Muscle of leg (tissue), 11 donors: Measurements from ENCODE around the gene LONP2. TPM values are rescaled to one million over a fixed set of nuclear protein-coding genes. Genes with fewer than 3 reads are reported as not detected.
"Not testable (repeated sequence)": the region's sequence is repeated elsewhere in the genome, so short reads cannot be mapped to it uniquely, and the experiment has no call there.

ENCODE experiments used
- DNase-seq: peaks from one replicate; pipeline ENCODE4 v3.0.0; 2013
- H3K27ac ChIP-seq: one replicate; pipeline ENCODE4 v1.5.1; 2013; ENCODE audit warnings: mild to moderate bottlenecking, low read length, control low read depth
- H3K27me3 ChIP-seq: one replicate; pipeline ENCODE4 v1.6.1; 2013; ENCODE audit warnings: low read length; ENCODE audit not compliant: control insufficient read depth, insufficient read depth
- H3K36me3 ChIP-seq: one replicate; pipeline ENCODE4 v1.6.1; 2013; ENCODE audit warnings: low read length; ENCODE audit not compliant: control insufficient read depth, insufficient read depth
- H3K4me1 ChIP-seq: one replicate; pipeline ENCODE4 v1.6.1; 2013; ENCODE audit warnings: low read length; ENCODE audit not compliant: control insufficient read depth, insufficient read depth
- H3K4me3 ChIP-seq: one replicate; pipeline ENCODE4 v1.5.1; 2013; ENCODE audit warnings: low read length, control low read depth
- H3K9me3 ChIP-seq: replicated peaks from 2 replicates; pipeline ENCODE4 v1.6.1; 2013; ENCODE audit warnings: low read depth, low read length; ENCODE audit not compliant: control insufficient read depth
- WGBS: methylation state at CpG from one replicate; pipeline ENCODE4 v1.1.5; 2013; ENCODE audit warnings: missing lambda C conversion rate; ENCODE audit not compliant: insufficient coverage; 5-methylcytosine and 5-hydroxymethylcytosine counted together
- polyA plus RNA-seq, 8 donors: library from polyadenylated mRNA; unstranded; fragments of 120-200 nt; gene quantifications; one replicate each; pipeline versions ENCODE4 v1.2.1 to v1.2.3, GENCODE V29; 2013; ENCODE audit warnings: inconsistent platforms in 1 of 8, low replicate concordance in 1 of 8; ENCODE audit not compliant: insufficient read length in 8 of 8, insufficient read depth in 1 of 8
- total RNA-seq: library from RNA; stranded (reverse); fragments of 120-200 nt; gene quantifications from one replicate; pipeline ENCODE4 v1.2.4, GENCODE V29; 2013

The LONP2 gene
- total and polyA plus RNA-seq, 9 donors: 33.8 to 49.3 (median 40.3) TPM

DNA sequence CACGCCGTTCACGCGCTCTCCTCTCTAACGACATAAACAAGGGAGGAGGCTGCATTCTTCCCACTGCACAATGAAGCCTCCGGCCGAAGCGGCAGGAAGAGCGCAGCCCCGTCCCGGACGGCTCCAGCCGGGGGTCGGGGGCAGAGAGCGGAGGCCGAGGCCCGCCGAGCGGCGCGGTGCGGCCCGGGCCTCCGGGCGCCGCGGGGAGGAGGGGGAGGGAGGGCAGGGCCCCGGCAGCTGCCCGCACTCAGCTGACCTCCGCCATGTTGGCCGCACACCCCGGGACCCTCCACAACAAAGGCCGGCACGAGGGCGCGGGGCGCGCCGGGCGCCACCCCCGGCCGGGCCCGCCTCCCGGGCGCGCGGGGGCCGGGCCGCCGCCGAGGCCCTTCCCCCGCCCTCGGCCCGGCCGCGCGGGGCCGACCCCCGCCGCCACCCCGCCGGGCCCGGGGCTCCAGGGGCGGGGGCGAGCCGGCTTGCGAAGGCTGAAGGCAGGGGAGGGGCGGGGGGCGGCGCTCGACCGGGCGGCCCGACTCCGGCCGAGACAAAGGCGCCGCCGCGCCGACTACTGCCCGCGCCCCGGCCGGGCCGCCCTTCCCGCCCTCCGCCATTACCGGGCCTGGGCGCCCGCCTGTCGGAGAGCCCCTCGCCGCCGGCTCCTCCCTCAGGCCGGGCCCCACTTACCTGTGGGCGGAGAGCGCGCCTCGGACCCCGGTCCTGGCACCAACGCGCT lies 140.6 kb downstream of the LONP2 start:
- under 1% methylated on average over 75 of the region's 103 CpGs for WGBS
- Histone ChIP-seq H3K4me1 (no peaks in the 10 kb centered on the region), H3K27me3 (no peaks in the 10 kb centered on the region), H3K27ac (peak overlapping the region; percentile 97), H3K4me3 (peak overlapping the region; percentile 78), H3K36me3 (no peaks in the 10 kb centered on the region), H3K9me3 (no peaks in the 10 kb centered on the region)
- peak; percentile 86 for DNase-seq

DNA sequence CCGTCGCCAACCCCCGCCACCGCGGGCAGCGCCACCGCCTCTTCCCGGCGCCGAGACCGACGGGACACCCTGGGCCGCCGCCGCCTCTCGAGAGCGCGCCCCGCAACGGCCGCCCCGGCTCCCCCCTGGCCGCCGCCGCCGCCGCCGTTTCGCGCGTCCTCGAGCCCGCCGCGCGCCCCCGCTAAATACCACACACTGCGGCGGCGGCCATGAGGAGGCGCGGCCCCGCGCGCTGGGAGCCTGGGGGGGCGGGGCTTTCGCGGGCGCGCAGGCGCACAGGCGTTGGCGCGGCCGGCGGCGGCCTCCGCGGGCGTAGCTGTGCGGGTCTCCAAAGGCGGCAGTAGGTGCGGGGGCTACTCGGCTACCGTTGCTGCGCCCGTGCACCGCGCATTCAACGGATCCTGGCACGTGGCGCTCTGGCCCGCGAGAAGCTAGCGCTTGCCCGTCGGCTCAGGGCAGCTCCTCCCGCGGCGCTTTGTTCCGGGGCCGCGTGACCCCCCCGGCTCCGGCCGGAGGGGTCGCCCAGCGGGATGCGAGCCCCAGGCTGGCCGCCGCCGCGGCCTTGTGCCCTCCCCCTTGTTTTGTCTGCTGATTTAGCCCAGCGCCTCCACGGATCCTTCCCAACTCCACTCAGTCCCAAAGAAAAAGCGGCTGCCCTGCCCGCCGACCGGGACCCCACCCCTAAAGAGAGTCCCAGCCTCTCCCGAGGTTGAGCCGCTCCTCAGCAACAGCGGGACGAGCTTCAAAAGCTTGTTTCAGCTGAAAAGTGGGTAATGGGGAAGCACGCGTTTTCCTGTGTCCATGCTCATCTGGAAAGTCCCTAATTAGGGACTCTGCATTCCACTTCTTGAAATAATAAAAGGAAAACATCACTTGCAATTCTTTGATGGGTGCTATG lies 141.4 kb downstream of the LONP2 start, which contains the start of gene SIAH1:
Gene SIAH1, minus strand, starts transcription at position 161 of the 898 bp plus-strand sequence. CDS start 22,985 bp downstream, outside the sequence.
- Histone ChIP-seq H3K36me3 (no peaks in the 10 kb centered on the region), H3K9me3 (no peaks in the 10 kb centered on the region), H3K4me3 (peak within 1 kb of the TSS; percentile 78), H3K4me1 (no peaks in the 10 kb centered on the region), H3K27ac (peak within 1 kb of the TSS; percentile 97), H3K27me3 (no peaks in the 10 kb centered on the region)
- DNase-seq: peak; percentile 94
- under 1% methylated on average over 93 of the region's 105 CpGs for WGBS

DNA sequence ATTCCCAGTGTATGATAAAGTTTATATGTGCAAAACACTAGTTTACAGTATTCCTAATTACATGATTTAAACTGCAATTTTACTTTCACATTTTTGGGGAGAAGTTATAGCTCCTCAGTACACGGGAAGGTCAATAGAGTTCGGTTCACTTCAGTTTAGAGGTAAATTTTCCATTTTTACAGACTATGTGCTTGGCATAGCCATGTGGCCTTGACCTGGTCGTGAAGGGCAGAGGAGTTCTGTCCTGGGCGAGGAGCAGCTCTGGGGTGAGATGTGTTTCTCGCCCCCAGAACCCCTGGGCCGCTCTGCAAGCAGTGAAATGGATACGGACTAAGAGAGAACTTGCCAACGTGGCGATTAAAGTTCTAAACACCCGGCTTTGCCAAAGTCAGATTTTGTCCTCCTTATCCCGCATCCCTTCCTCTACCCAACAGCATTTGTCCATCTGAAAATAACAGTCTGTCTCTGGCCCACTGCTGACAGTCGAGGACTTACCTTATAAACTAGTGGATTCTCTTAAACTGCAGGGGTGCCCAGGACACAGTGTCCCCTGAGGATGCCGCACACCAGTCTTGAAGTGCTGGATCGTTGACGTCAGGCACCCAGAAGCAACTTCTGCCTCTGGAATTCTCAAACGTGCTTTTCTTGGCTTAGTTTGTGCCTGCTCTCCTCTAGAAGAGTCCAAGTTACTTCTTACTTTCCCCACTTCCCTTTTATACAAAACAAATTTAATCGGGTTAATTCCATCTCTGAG lies 142.6 kb downstream of the LONP2 start:
- Histone ChIP-seq H3K4me3 (no peak overlapping the region), H3K4me1 (no peaks in the 10 kb centered on the region), H3K27ac (no peak overlapping the region), H3K36me3 (no peaks in the 10 kb centered on the region), H3K9me3 (no peaks in the 10 kb centered on the region), H3K27me3 (no peaks in the 10 kb centered on the region)
- WGBS: 85% methylated on average over 16 of the region's 17 CpGs
- no peak for DNase-seq

GRCh38 chr16:48392407-48392806 lies 148.3 kb downstream of the LONP2 start:
- Histone ChIP-seq H3K27me3 (no peaks in the 10 kb centered on the region), H3K27ac (no peak overlapping the region), H3K36me3 (no peaks in the 10 kb centered on the region), H3K9me3 (no peaks in the 10 kb centered on the region), H3K4me1 (no peaks in the 10 kb centered on the region), H3K4me3 (no peak overlapping the region)
- no CpG with 5 or more reads among the region's 5 CpGs for WGBS
- no peak for DNase-seq

GRCh38 chr16:48393485-48394354 lies 149.6 kb downstream of the LONP2 start:
- no peak overlapping the region for H3K27ac ChIP-seq
- H3K36me3 ChIP-seq: no peaks in the 10 kb centered on the region
- H3K4me1 ChIP-seq: no peaks in the 10 kb centered on the region
- H3K27me3 ChIP-seq: no peaks in the 10 kb centered on the region
- no peak overlapping the region for H3K4me3 ChIP-seq
- DNase-seq: no peak
- H3K9me3 ChIP-seq: no peaks in the 10 kb centered on the region
- 56% methylated on average over 10 of the region's 11 CpGs for WGBS

- Histone ChIP-seq H3K4me3 (no peak overlapping the region), H3K27me3 (no peaks in the 10 kb centered on the region), H3K9me3 (no peaks in the 10 kb centered on the region), H3K36me3 (no peaks in the 10 kb centered on the region), H3K4me1 (no peaks in the 10 kb centered on the region), H3K27ac (no peak overlapping the region)
- WGBS: no CpG with 5 or more reads among the region's 6 CpGs
- no peak for DNase-seq
These were observed 150.2 kb downstream of the LONP2 start for GRCh38 chr16:48394355-48394703.

DNA sequence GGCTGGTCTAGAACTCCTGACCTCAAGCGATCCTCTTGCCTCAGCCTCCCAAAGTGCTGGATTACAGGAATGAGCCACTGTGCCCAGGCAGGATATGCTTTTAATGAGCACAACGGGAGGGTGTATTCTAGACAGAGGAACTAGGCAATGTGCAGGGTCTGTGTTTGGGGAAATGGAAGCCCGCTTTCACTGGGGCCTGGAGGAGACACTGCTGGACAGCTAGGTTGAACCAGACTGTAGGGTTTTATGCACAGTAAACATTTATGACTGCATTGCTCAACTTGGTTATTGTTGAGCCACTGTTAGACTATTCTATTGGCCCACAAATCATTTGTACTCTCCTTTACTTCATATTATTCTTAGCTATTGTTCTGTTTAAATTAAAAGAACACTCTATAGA lies 151.3 kb downstream of the LONP2 start:
- Histone ChIP-seq H3K36me3 (no peaks in the 10 kb centered on the region), H3K4me1 (no peaks in the 10 kb centered on the region), H3K9me3 (no peaks in the 10 kb centered on the region), H3K27ac (no peak overlapping the region), H3K4me3 (no peak overlapping the region), H3K27me3 (no peaks in the 10 kb centered on the region)
- WGBS: 83% methylated on average over 2 of the region's 3 CpGs
- peak; percentile 43 for DNase-seq

DNA sequence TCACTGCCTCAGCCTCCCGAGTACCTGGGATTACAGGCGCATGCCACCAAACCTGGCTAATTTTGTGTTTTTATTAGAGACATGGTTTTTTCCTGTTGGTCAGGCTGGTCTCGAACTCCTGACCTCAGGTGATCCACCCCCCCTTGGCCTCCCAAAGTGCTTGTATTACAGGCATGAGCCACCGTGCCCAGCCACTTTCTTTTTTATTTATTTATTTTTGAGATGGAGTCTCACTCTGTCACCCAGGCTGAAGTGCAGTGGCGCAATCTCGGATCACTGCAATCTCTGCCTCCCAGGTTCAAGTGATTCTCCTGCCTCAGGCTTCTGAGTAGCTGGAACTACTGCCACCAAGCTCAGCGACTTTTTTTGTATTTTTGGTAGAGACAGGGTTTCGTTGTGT lies 158.4 kb downstream of the LONP2 start:
- not testable (repeated sequence) for H3K4me1 ChIP-seq, DNase-seq, H3K27ac ChIP-seq, H3K36me3 ChIP-seq, H3K4me3 ChIP-seq, H3K27me3 ChIP-seq, H3K9me3 ChIP-seq
- WGBS: 83% methylated on average over 1 of the region's 8 CpGs

GRCh38 chr16:48405153-48405552 lies 161.1 kb downstream of the LONP2 start:
- H3K27ac ChIP-seq: no peak overlapping the region
- no peaks in the 10 kb centered on the region for H3K27me3 ChIP-seq
- no peaks in the 10 kb centered on the region for H3K36me3 ChIP-seq
- no peak overlapping the region for H3K4me3 ChIP-seq
- H3K9me3 ChIP-seq: no peaks in the 10 kb centered on the region
- H3K4me1 ChIP-seq: no peaks in the 10 kb centered on the region
- no peak for DNase-seq
- 67% methylated on average over 1 of the region's 1 CpG for whole genome bisulfite sequencing
